ENCODE measurements around the gene CCNF. TPM values are rescaled to one million over a fixed set of nuclear protein-coding genes. Genes with fewer than 3 reads are reported as not detected.

The CCNF gene
- total and polyA plus RNA-seq, 10 of the 15 experiments (the other 5 are each of a cell fraction or from before 2014, with no cell fraction given): 4.0 to 63.2 (median 27.5) TPM

GRCh38 chr16:2459647-2460390 lies 30.6 kb downstream of the CCNF start, which contains the start of gene TEDC2:
TEDC2 (plus strand) TSS chr16:2460109; CDS start chr16:2460145, 36 bp downstream.
- peaks cover 8% of the 10 kb centered on the region; the same call in 1 of the 2 replicates for H3K4me1 ChIP-seq (ENCODE audit: control insufficient read depth, insufficient read depth, low read length)
- peak within 1 kb of the TSS; percentile 58 for H3K9ac ChIP-seq (ENCODE audit: control insufficient read depth, insufficient read depth, low read length)
- DNase-seq (ENCODE audit: low read depth, low spot score): peak; percentile 66
- peak within 1 kb of the TSS; percentile 96 for H3K4me2 ChIP-seq (ENCODE audit: control insufficient read depth, insufficient read depth)
- peaks cover 7 to 19% of the 10 kb centered on the region in 2 experiments; a peak in 3 of 4 replicates for H3K36me3 ChIP-seq (ENCODE audit: control insufficient read depth in 2 of 2, insufficient read depth in 2 of 2, low read length in 1 of 2)
- H4K20me1 ChIP-seq (ENCODE audit: control insufficient read depth, insufficient read depth): no peaks in the 10 kb centered on the region
- H3K4me3 ChIP-seq: peak within 1 kb of the TSS; percentile 73
- BruUV-seq (replicated peaks): no TSS peak
- WGBS (ENCODE audit: insufficient coverage, insufficient replicate concordance, low lambda C conversion rate, missing lambda C conversion rate): 1% methylated on average over 52 of the region's 66 CpGs
- peaks cover 6% of the 10 kb centered on the region for H3K79me2 ChIP-seq (ENCODE audit: control insufficient read depth, insufficient read depth, low read length)
- CTCF ChIA-PET: interaction anchor here (0.7 to 2.2 kb wide), 4 partner anchors 9 to 42 kb away, joined by 3 to 6 read pairs (median 5); partner anchors contain the start of gene TBC1D24
- no peaks in the 10 kb centered on the region for H3K27me3 ChIP-seq (replicated peaks in 1 of 2; ENCODE audit: control insufficient read depth in 2 of 2, insufficient read depth in 2 of 2, low read length in 1 of 2)
- ATAC-seq: peak; percentile 99
- RAD21 ChIA-PET (ENCODE audit: unreplicated experiment): interaction anchor here (0.5 to 2.4 kb wide), 9 partner anchors 9 to 146 kb away, joined by 3 to 8 read pairs (median 5); partner anchors contain the start of genes CCNF, NTN3 and TBC1D24
- no peaks in the 10 kb centered on the region for H3K9me3 ChIP-seq (replicated peaks; ENCODE audit: control insufficient read depth, insufficient read depth, low read length)
- POLR2A ChIA-PET: interaction anchor here (0.6 to 1.6 kb wide), 9 partner anchors 9 to 330 kb away, joined by 3 to 11 read pairs (median 3); partner anchors contain the start of gene TBC1D24
- H3K27ac ChIP-seq (ENCODE audit: control insufficient read depth, insufficient read depth): peak within 1 kb of the TSS; percentile 31; the same call in 1 of the 2 replicates
- H2AFZ ChIP-seq (ENCODE audit: control insufficient read depth, low read depth, low read length): peak within 1 kb of the TSS; percentile 76
- in situ Hi-C loops (cut with MboI) (no loop called here), intact Hi-C loops (cut with micrococcal nuclease; ENCODE audit: unreplicated experiment) (no loop called here)
- SMC1A ChIA-PET (ENCODE audit: uncharacterized antibody, unreplicated experiment): interaction anchor here (0.9 to 1.7 kb wide), 4 partner anchors 9 to 61 kb away, joined by 3 to 6 read pairs (median 4); partner anchors contain the start of genes AMDHD2 and CCNF
- peak; percentile 83 for FAIRE-seq
- TF ChIP-seq, protein P1, sequence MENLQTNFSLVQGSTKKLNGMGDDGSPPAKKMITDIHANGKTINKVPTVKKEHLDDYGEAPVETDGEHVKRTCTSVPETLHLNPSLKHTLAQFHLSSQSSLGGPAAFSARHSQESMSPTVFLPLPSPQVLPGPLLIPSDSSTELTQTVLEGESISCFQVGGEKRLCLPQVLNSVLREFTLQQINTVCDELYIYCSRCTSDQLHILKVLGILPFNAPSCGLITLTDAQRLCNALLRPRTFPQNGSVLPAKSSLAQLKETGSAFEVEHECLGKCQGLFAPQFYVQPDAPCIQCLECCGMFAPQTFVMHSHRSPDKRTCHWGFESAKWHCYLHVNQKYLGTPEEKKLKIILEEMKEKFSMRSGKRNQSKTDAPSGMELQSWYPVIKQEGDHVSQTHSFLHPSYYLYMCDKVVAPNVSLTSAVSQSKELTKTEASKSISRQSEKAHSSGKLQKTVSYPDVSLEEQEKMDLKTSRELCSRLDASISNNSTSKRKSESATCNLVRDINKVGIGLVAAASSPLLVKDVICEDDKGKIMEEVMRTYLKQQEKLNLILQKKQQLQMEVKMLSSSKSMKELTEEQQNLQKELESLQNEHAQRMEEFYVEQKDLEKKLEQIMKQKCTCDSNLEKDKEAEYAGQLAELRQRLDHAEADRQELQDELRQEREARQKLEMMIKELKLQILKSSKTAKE (IDR thresholded peaks at IDR 0.05; ENCODE audit: low read depth, poor library complexity, severe bottlenecking): no peak
- TF ChIP-seq SIN3A (IDR thresholded peaks at IDR 0.05; ENCODE audit: low read depth, low read length) (peak; percentile 98), YBX1 (IDR thresholded peaks at IDR 0.05) (no peak), CTCF (IDR thresholded peaks at IDR 0.05 in 2 of 3, conservative IDR thresholded peaks at IDR 0.05 in 1 of 3; ENCODE audit: control insufficient read depth in 2 of 3, extremely low read depth in 1 of 3, insufficient read depth in 1 of 3, low read depth in 3 of 3, low read length in 3 of 3) (no peak), MEF2B (IDR thresholded peaks at IDR 0.05; ENCODE audit: partially characterized antibody, poor library complexity, severe bottlenecking) (no peak), PBX3 (IDR thresholded peaks at IDR 0.05; ENCODE audit: insufficient replicate concordance, low read depth, low read length) (no peak), CHD2 (IDR thresholded peaks at IDR 0.05; ENCODE audit: borderline replicate concordance, low read depth, low read length) (peak; percentile 68), KDM1A (IDR thresholded peaks at IDR 0.05; ENCODE audit: borderline replicate concordance) (no peak), NFXL1 (IDR thresholded peaks at IDR 0.05; ENCODE audit: borderline replicate concordance) (no peak)
- TF ChIP-seq, protein P2, sequence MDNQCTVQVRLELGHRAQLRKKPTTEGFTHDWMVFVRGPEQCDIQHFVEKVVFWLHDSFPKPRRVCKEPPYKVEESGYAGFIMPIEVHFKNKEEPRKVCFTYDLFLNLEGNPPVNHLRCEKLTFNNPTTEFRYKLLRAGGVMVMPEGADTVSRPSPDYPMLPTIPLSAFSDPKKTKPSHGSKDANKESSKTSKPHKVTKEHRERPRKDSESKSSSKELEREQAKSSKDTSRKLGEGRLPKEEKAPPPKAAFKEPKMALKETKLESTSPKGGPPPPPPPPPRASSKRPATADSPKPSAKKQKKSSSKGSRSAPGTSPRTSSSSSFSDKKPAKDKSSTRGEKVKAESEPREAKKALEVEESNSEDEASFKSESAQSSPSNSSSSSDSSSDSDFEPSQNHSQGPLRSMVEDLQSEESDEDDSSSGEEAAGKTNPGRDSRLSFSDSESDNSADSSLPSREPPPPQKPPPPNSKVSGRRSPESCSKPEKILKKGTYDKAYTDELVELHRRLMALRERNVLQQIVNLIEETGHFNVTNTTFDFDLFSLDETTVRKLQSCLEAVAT (IDR thresholded peaks at IDR 0.05): no peak
